Body of pancreas (tissue), 4 donors: ENCODE data around the gene PCK1.

ENCODE experiments used
- CTCF ChIP-seq, 7 experiments: fragments of 450-650 bp in 4 of 7; fragments of 200-600 bp in 3 of 7; sonication (generic) in 3 of 7; IDR thresholded peaks; one replicate each; pipeline ENCODE4 v1.5.1; 2016 to 2019; ENCODE audit warnings: antibody characterized with exemption in 7 of 7
- POLR2A ChIP-seq, 3 donors: fragments of 450-650 bp; IDR thresholded peaks; one replicate each; pipeline ENCODE4 v1.6.1; 2016; ENCODE audit warnings: antibody characterized with exemption in 3 of 3, mild to moderate bottlenecking in 2 of 3

DNA sequence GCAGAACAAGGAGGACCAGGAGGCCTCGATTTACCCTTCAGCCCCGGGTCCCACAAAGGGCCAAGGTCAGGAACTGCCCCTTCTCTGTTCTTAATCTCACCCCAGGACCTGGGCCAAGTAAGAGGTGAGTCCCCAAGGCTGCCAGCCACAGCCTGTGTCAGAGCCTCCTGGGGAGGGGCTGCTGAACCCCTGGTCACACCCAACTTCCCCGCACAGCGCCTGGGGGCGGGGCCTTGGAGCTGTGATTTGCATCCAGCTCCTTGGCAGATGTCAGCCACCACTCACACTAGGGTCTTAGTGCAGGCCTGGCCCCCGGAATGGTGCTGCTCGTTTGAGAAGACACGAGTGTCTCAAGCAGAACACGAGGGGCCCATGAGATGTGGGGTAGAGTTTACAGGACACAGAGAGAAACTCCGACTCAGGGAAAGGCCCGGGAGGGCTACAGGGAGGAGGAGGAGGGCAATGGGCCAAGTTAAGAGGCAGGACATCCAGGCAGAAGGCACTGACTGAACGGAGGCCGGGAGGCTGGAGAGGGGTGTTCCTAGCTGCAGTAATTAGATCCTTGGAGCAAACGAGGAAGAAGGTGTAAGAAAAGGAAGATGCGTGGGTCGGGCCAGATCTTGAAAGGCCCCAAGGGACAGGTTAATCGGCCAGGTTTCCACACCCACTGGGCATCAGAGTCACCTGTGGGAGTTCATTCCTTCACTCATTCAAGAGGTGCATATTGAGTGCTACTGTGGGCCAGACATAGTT lies 32.4 kb downstream of the PCK1 start:
- no peak for TF ChIP-seq CTCF (IDR thresholded peaks at IDR 0.05)
- no peak for TF ChIP-seq POLR2A (IDR thresholded peaks at IDR 0.05)
